ENCODE results near the gene RABEP1. TPM values are rescaled to one million over a fixed set of nuclear protein-coding genes. Genes with fewer than 3 reads are reported as not detected.

Gene RABEP1
- total and polyA plus RNA-seq, 2 experiments from 2014 or later = 37.0 to 88.1 TPM

GRCh38 chr17:5431949-5432556 is 150.0 kb downstream of the RABEP1 start (continued):
- TF ChIP-seq ETS1 (IDR thresholded peaks at IDR 0.05) (no peak), NANOG (IDR thresholded peaks at IDR 0.05; ENCODE audit: borderline replicate concordance) (no peak), ZNF114 (CRISPR knock-in tag; IDR thresholded peaks at IDR 0.05) (no peak), EZH2 (IDR thresholded peaks at IDR 0.05; ENCODE audit: low read depth, unreplicated experiment) (no peak), CTCF (conservative IDR thresholded peaks at IDR 0.05; ENCODE audit: low read depth in 2 of 2) (no peak), POLR2AphosphoS5 (IDR thresholded peaks at IDR 0.05; ENCODE audit: low read depth) (no peak; the same call in 1 of the 2 replicates), JUNB (IDR thresholded peaks at IDR 0.05; ENCODE audit: unreplicated experiment) (no peak)

- Histone ChIP-seq H3K9me2 (ENCODE audit: insufficient read depth) (no peaks in the 10 kb centered on the region), H3K4me1 (ENCODE audit: insufficient read depth) (peaks cover 7% of the 10 kb centered on the region; the same call in 1 of the 2 replicates), H3K27ac (ENCODE audit: low read depth) (0 out of 2 replicates have a peak overlapping the region, but pooled peaks have one; percentile 74), H3K36me3 (ENCODE audit: insufficient read depth) (peaks cover 59% of the 10 kb centered on the region), H3K4me2 (no peak overlapping the region), H3K79me2 (replicated peaks; ENCODE audit: insufficient read depth) (peaks cover 35% of the 10 kb centered on the region), H3K27me3 (ENCODE audit: insufficient read depth) (no peaks in the 10 kb centered on the region), H3K4me3 (no peak overlapping the region), H2AFZ (no peak overlapping the region), H4K20me1 (replicated peaks; ENCODE audit: insufficient read depth) (peaks cover 37% of the 10 kb centered on the region; the same call in 1 of the 2 replicates), H3F3A (replicated peaks; ENCODE audit: low read depth) (peaks cover 51% of the 10 kb centered on the region)
- H3K4me1 Mint-ChIP-seq = peaks cover 21% of the 10 kb centered on the region
- H3K9me3 Mint-ChIP-seq = no peaks in the 10 kb centered on the region; the same call in 2 of the 3 replicates
- no peak overlapping the region for H3K4me3 Mint-ChIP-seq
- H3K36me3 Mint-ChIP-seq (ENCODE audit: low read depth) = peaks cover 83% of the 10 kb centered on the region
- DNase-seq (ENCODE audit: low spot score) (no peak), ATAC-seq (no peak)
- peaks cover 15% of the 10 kb centered on the region for H3K27me3 Mint-ChIP-seq (ENCODE audit: insufficient read depth, low read depth, poor library complexity)
- peak overlapping the region; percentile 75 for H3K27ac Mint-ChIP-seq
- no peak for TF ChIP-seq STAT1 (IDR thresholded peaks at IDR 0.05; ENCODE audit: unreplicated experiment)
- no peak for TF ChIP-seq POLR2AphosphoS5 (IDR thresholded peaks at IDR 0.05; ENCODE audit: low read depth)
- no peak for TF ChIP-seq ETS1 (IDR thresholded peaks at IDR 0.05)
- no peak for TF ChIP-seq CTCF (conservative IDR thresholded peaks at IDR 0.05; ENCODE audit: low read depth in 2 of 2)
- TF ChIP-seq ZNF462 (CRISPR knock-in tag; IDR thresholded peaks at IDR 0.05) = no peak
- no peak for TF ChIP-seq JUNB (IDR thresholded peaks at IDR 0.05; ENCODE audit: unreplicated experiment)
- no peak for TF ChIP-seq ZNF114 (CRISPR knock-in tag; IDR thresholded peaks at IDR 0.05)
- no peak for TF ChIP-seq CREB1 (CRISPR knock-in tag; IDR thresholded peaks at IDR 0.05; ENCODE audit: low read depth)
- TF ChIP-seq ZNF331 (CRISPR knock-in tag; IDR thresholded peaks at IDR 0.05; ENCODE audit: low read depth) = no peak
Observed at GRCh38 chr17:5434984-5435383, 152.9 kb downstream of the RABEP1 start.

Measured in GM23338 (cell line).